Stimulated activated CD8-positive, alpha-beta memory T cell treated with anti-CD3 and anti-CD28 coated beads, Interleukin-15, amount 100 ng/mL, for 1 hour (primary cell): ENCODE data around the gene URI1.
"Not testable (repeated sequence)": the region's sequence is repeated elsewhere in the genome, so short reads cannot be mapped to it uniquely, and the experiment has no call there.

Source experiments
- DNase-seq: peaks from one replicate; pipeline ENCODE4 v3.0.0-alpha.2; 2020; ENCODE audit warnings: low read depth

Gene URI1

DNA sequence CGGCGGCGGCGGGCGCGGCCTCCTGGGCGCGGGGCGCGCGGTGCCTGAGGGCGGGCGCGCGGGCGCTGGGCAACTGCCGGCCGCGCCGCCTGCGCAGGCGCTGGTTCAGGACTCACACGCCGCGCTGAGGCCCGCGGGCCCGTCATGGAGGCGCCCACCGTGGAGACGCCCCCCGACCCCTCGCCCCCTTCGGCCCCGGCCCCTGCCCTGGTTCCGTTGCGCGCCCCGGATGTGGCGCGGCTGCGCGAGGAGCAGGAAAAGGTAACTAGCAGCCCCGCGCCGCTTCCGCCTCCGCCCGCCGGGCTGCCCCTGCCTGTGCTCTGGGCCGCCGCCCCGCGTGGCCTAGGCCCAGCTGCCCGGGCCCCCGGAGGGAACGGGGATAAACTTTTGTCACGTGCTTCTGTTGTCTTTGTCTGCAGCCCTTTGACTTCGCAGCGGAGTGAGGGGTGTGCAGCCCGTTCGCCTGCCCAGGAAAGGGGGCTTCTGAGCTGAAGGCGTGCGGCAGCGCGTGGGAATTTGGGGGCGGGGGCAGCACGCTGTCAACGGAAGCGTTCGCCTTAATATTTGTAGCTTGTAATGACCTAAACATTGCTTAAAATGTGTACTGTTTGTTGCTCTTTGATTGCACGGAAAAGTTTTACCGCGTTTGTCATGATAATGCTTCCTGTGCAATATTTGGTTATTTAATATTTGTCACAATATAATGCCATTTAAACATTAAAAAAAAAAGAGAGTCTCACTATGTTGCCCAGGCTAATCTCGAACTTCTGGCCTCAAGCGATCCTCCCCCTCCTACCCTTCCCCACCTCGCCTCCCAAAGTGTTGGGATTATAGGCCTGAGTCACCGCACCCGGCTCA lies 594 bp downstream of the URI1 start:
- peak; percentile 35 for DNase-seq

DNA sequence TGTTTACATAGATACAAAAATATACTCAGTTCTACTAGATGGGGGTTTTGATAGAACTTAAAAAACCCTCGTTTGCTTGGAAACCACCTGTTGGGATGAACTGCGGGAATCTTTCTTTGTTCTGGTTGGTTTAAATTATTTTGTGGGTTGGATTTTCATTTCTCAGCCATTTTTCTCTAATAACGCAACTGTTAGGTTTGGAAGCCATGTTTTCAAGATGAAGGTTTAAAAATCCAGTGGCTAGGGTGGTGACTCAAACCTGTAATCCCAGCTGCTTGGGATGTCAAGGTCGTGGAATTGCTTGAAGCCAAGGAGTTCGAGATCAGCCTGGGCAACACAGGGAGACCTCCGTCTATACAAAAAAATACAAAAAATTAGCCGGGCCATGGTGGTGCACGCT lies 1.6 kb downstream of the URI1 start:
- DNase-seq = no peak

DNA sequence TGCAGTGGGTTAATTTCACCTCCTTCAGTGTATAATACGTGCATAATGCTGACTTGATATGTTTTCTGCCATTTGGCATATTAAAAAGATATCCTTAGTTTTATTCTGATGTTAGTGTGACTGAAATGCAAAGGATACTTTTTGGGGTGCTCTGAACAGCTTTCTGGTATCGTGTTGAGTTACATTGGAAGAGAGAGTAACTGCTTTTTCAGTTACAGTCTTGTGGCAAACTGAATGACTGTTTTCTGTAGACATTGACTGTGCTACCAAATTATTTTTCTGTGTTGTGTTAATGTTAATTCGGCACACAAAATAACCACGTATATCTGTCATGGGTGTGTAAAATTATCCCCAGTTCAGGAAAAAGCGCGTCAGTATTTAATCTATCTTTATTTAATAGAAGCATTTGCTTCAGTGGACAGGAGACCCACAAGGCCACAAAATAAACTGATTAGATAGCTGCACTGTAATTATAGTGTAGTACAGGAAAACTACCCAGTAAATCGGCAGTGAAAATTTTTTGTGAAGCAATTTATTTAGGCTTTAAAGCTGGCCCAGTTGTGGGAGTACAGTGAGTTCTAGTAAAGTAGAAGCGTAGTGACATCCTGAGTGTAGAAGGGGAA lies 2.5 kb downstream of the URI1 start:
- no peak for DNase-seq

DNA sequence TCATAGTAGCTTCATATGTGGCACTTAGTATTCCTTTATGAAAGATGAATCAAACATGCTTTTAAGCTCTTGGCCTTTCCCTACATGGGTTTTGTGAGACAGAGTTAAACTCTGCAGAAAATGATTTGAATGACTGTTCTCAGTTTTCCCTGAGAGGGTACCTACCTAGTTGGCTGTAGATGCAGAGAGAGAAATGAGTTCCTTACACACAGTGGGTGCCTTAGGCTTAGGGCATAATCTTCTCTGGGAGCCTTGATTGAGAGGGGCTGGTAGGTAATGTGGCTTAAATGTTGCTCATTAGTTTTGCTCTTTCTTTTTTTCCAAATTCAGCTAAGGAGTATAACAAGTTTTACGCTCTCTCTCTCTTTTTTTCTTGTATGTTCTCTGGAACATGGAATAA lies 3.0 kb downstream of the URI1 start:
- DNase-seq = no peak

DNA sequence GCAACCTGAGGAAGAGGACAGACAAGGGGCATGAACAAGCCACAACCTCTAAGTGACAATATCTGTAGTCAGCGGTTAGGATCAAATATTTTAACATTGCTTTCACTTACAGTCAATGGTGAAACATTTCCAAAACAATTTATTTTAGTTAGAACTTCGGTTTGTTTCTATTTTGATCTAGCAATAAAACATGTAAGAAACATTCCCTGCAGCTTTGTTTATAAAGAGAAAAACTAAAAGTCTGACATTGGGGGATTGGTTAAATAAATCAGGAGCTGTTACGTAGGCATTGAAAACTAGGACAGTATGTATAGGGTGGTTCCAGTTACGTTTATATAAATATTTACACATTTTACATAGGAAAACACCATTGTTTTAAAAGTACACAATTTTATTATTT lies 3.4 kb downstream of the URI1 start:
- DNase-seq = no peak

DNA sequence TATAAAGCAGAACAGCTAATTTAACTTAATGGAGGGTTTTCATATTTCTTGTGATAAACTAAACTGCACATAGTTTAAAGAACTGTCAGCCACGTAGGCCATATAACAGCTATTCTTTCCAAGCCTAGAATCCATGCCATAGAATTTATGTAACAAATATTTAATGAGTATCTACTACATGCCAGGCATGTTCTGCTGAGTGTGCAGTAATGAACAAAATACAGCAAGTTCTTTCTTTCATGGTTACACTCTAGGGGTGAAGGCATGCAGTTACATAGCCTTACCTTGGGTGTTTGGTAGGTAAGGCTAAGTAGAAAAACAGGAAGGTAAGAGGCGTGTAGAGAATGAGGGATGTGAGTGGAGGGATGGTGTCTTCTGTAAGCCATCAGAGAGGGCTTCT lies 4.6 kb downstream of the URI1 start:
- no peak for DNase-seq

DNA sequence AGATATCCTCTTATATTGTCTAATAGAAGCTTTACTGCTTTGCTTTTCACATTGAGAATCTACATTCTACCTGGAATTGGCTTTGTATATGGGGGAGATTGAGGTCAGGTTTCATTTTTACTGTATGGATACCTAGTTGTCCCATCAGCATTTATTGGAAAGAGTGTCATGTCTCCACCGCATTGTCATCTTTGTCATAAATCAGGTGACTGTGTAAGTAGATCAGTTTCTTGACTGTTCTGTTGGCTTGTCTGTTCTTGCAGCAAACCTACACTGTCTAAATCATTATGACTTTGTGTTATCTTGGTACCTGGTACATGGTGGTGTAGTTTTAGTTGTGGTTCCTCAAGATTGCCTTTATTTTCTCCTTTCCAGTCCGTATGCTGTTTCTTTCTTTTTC lies 5.8 kb downstream of the URI1 start:
- no peak for DNase-seq

DNA sequence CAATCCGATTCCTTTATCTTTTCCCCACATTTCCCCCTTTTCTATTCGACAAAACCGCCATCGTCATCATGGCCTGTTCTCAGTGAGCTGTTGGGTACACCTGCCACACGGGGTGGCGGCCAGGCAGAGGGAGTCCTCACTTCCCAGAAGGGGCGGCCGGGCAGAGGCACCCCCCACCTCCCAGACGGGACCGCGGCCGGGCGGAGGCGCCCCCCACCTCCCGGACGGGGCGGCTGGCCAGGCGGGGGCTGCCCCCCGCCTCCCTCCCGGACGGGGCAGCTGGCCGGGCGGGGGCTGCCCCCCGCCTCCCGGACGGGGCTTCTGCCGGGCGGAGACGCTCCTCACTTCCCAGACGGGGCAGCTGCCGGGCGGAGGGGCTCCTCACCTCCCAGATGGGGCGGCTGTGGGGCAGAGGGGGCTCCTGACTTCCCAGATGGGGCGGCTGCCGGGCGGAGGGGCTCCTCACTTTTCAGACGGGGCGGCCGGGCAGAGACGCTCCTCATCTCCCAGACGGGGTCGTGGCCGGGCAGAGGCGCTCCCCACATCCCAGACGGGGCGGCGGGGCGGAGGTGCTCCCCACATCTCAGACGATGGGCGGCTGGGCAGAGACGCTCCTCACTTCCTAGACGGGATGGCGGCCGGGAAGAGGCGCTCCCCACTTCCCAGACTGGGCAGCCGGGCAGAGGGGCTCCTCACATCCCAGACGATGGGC lies 6.9 kb downstream of the URI1 start:
- not testable (repeated sequence) for DNase-seq

DNA sequence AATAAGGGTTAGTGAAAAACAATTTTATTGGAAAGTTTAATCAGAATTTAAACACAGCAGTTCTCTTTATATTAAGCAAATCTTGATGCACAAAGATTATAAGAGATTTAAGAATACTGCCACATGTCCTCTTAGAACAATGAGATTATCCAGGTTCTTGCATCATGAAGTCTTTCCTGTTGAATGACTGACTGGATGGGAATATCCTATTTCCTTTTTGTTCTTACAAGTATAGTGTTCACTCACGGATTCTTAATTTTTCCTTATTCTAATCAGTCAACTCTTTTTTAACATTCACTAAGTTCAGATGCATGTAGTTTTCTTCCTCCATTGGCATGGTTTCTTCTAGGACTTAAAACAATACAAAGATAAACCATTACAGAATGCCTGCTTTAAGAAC lies 10.1 kb downstream of the URI1 start:
- no peak for DNase-seq

DNA sequence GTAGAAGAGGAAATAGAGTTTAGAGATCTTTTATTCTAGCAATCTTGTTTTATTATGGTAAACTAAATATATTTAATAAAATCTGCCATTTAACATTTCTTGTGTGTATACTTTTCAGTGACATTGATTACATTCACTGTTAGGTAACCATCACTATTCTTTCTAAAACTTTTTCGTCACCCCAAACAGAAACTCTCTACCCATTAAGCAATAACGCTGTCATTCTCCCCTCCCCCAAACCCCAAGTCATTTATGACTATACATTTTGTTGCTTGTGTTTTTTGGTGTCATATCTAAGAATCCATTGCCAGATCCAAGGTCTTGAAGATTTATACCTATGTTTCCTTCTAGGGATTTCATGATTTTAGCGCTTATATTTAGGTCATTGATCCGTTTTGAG lies 10.6 kb downstream of the URI1 start:
- DNase-seq = no peak

DNA sequence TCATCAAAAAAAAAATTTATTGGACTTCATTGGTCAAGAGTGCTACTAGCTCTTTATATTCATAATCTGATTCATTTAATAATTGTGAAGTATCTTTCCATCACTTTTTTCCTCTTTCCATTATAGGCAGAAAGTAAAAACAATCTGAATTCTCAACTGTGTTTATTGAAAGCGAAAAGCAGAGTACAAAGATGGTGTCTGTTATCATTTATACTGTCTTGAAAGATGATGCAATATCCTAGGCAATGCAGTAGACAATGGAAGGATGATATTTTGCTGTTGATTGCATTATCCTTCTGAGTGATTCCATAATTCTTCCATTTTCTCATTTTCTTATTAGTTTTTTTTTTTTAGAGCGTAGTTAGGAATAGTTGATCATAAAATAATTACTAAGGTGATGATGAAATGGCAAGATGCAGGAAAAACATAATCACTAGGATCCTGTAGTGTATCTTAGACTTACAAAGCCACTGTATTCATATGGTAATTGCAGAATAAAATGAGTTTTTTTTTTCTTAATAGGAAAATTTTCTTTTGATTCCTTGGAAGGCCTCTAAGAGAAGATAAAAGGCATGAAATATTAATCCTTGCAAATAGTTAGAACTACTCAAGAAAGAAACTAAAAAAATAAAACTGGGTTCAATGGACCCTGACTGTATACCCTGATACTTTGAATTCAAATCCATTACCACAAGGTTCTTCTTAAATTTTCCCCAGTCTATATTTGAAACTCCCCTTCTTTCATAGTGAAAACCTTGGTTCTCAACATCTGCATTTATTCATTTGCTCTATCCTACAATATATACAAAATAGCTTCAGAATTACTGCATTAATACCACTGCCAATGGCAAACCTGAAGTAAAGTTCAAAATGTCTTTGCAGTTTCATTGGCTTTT lies 11.6 kb downstream of the URI1 start:
- no peak for DNase-seq

DNA sequence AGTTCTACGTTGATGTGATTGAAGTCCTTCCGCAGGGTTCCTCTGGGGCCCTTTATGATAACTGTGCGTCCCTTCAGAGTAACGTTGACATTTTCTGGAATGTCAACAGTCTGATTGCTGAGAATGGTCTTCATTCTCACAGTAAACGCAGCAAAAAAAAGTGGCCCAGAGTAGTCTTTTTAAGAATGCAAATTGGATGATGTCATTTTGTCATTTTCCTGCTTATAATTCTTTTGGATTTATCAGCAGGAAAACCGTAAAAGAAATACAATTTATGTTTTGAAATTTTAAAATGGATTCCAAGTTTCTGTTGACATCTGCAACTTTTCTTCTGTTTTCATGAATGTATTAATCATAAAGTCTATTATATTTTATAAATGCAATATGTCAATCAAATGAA lies 14.8 kb downstream of the URI1 start:
- DNase-seq = no peak

DNA sequence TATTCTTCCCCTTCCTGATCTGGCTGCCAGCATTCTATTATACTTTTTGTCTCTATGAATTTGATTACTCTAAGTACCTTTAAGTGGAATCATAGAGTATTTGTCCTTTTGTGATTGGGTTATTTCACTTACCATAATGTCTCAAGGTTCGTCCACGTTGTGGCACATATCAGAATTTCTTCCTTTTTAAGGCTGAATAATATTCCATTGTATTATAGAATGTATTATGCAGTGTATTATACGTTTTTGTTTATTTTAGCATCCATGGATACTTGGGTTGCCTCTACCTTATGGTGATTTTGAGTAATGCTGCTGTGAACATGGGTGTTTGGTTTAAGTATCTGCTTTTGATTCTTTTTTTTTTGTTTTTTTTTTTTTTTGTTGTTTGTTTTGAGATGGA lies 19.3 kb downstream of the URI1 start:
- no peak for DNase-seq

DNA sequence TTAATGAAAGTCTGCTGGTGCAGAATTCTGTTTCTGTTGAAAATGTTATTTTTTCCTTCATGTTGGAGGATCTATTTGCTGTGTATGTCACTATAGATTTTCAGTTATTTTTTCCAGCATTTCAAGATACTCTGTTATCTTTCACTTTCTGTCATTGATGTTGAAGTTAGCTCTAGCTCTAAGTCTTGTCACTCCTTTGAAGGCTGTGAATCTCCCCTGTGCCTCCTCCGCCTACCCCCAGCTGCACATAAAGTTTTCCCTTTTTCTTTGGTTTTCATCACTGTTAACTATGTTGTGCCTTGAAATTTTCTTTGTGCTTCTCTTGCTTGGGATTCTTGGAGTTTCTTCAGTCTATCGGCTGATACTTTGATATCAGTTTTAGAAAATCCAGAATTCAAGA lies 20.8 kb downstream of the URI1 start:
- no peak for DNase-seq

DNA sequence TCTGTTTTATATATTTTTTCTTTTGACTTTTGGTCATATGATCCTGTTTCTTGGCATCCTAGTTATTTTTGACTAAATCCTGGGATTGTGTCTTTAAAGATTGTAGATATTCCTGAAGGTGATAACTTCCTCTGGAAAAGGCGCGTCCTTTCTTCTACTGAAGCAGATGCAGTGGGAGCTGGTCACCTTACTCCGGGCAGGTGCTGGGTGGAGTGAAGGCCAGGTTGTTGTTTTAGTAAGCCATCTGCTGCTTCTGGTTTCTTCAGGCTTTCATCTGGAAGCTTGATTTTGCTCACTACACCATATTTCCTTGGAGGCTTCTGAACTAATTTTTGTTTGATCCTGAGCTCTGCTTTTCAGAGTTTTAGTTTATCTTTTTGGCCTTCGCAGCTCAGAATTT lies 21.5 kb downstream of the URI1 start:
- DNase-seq = no peak

DNA sequence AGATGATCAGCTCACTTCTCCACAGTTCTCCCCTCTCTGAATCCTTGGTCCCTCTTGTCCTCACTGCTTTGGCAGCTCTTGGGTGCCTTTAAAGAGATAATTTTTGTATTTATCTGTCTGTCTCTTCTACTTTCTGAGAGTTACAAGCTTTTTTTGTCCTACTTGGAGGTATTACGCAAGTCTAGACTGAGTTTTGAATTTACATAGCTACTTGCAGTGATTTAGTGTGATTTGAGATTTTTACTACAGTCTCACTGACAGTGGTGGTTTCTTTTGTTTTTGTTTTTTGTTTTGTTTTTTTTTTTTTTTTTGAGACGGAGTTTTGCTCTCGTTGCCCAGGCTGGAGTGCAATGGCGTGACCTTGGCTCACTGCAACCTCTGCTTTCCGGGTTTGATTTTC lies 22.1 kb downstream of the URI1 start:
- DNase-seq = no peak

DNA sequence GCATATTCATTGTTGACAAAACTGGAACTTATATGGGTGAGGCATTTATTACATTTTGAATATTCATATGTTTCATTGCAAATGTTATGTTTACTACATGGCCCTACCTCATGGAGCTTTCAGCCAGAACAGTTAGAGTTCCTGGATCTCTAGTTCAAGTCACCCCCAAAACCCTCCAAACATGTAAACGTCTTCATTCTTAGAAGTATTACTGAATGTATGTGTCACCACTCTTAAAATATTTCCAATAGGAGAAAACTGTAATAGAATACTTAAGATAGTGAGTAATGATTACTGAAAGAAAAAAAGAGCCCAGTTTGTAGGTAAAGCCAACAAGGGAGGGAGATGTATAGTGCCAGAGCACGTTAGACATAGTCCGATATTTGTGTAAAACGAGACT lies 23.5 kb downstream of the URI1 start:
- no peak for DNase-seq

DNA sequence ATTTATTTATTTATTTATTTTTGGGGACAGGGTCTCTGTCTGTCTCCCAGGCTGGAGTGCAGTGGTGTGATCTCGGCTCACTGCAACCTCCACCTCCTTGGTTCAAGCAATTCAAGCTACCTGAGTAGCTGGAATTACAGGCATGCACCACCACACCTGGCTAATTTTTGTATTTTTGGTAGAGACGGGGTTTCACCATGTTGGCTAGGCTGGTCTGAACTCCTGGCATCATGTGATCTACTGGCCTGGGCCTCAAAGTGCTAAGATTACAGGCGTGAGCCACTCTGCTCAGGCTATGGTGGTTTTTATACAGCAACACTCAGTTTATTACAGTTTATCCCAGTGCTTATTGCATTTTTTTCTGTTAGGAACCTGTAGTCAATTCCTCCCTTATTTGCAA lies 24.1 kb downstream of the URI1 start:
- DNase-seq = not testable (repeated sequence)

DNA sequence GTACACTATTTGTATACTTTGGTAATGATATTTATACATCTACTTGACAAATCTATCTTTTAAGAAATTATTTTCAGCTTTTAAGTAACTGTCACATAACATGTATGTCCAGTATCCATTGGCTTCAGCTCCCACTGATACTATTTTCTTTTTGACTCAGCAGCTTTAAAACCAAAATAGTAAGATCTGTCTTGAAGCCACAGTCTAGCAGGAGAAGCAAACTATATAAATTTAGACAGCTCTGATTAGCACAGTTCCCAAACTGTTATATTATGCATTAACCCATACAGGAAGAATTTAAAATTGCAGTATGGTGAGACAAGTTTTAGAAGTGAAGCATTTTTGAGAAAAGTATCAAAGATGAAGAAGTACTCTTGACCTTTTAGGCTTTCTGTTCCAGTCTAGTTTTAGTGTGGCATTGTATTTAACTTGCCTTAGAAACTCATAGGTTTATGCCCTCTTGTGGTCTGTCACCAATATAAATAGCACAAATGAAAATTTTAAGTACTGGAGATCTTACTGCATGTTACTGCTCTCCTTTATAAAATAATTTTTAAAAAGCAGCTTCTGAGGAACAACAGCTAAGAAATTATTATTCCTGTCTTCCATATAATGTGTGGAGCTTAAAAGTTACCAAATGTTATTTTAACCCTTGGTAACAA lies 24.7 kb downstream of the URI1 start:
- DNase-seq = no peak

DNA sequence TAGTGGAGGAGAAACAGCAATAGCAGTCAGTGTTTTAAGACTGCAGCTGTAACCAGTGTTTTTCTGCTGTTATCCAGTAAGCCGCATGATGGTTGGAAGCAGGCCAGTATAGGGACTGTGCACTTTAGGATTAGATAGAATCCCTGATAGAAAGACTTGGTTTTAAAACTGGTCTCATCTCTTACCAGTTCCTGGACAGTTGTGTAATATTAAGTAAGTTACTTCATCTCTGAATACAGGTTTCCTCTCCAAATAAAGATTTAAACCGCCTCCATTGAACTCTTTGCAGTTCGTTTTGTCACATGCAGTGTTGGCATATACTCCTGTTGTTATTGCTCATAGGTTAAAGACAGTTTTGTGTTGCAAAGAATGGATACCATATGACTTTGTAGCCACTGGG lies 25.6 kb downstream of the URI1 start:
- DNase-seq = no peak

DNA sequence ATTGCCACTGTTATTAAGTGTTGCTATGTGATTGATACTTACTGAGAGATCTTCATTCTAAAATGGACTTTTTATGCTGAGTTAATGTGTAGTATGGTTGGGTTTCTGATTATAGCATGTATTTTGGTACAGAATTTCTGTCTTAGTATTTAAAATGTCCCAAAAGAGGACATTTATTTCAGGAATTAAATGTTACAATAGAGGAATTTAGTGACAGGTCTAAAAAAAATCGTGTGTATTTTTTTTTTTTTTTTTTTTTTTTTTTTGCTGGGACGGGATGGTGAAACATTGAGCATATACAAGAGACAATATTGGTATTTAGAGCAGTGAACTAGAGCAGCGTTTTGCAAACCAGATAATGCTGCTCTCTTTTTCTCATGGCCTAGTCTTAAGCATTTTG lies 27.9 kb downstream of the URI1 start:
- DNase-seq = no peak

DNA sequence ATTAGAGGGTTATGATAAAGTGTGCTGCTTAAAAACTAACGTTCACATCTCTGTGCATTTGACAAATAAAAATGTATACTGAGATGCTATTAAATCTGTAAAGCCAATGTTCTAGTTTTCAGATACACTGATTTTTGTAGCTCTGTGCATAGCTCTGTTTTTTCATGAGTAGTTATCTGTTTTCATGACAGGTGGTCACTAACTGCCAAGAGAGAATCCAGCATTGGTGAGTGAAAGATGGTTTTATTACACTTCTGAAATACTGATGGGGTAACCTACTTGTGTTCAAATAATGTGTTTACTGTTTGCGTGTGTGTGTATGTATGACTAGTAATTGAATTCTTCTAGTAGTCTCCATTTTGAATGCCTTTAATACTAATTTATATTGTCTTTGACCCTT lies 29.0 kb downstream of the URI1 start:
- no peak for DNase-seq
